ENCODE data around the gene PCDHGB5.

Gene PCDHGB5

GRCh38 chr5:141441571-141442170, 43.9 kb downstream of the PCDHGB5 start:
- DNase-seq (ENCODE audit: low read depth in 2 of 2), result no peak
